Endothelial cell (in vitro differentiated cells): ENCODE results near the gene GGA3. TPM values are rescaled to one million over a fixed set of nuclear protein-coding genes. Genes with fewer than 3 reads are reported as not detected.

Source experiments
- DNase-seq: peaks from one replicate; pipeline ENCODE4 v3.0.0; 2021; ENCODE audit warnings: low spot score
- H3K27ac Mint-ChIP-seq: one replicate; pipeline ENCODE4 v1.8.0; 2021; ENCODE audit warnings: mixed read lengths, inconsistent platforms; ENCODE audit not compliant: unreplicated experiment
- H3K27me3 Mint-ChIP-seq: one replicate; pipeline ENCODE4 v1.8.0; 2021; ENCODE audit warnings: mild to moderate bottlenecking, moderate library complexity, mixed read lengths, inconsistent platforms; ENCODE audit not compliant: unreplicated experiment
- H3K36me3 Mint-ChIP-seq: one replicate; pipeline ENCODE4 v1.8.0; 2021; ENCODE audit warnings: mild to moderate bottlenecking, low read depth, mixed read lengths, inconsistent platforms; ENCODE audit not compliant: unreplicated experiment
- H3K4me1 Mint-ChIP-seq: one replicate; pipeline ENCODE4 v1.8.0; 2021; ENCODE audit warnings: mild to moderate bottlenecking, mixed read lengths, inconsistent platforms; ENCODE audit not compliant: unreplicated experiment
- H3K4me3 Mint-ChIP-seq: one replicate; pipeline ENCODE4 v1.8.0; 2021; ENCODE audit warnings: mild to moderate bottlenecking, mixed read lengths, inconsistent platforms; ENCODE audit not compliant: unreplicated experiment
- H3K9me3 Mint-ChIP-seq: one replicate; pipeline ENCODE4 v1.8.0; 2021; ENCODE audit warnings: mixed read lengths, inconsistent platforms; ENCODE audit not compliant: unreplicated experiment
- CTCF ChIP-seq: fragments of 200-600 bp; sonication (generic); IDR thresholded peaks from one replicate; pipeline ENCODE4 v1.5.0; 2021; ENCODE audit warnings: antibody characterized with exemption; ENCODE audit not compliant: unreplicated experiment
- total RNA-seq: library from RNA; stranded (reverse); fragmentation: NEBNext Ultra II Directional; extraction: Animal tissue kit (Norgen Biotek cat#: 25700); gene quantifications from one replicate; pipeline ENCODE4 v1.2.1, GENCODE V29; 2021; ENCODE audit not compliant: unreplicated experiment

Gene GGA3
- total RNA-seq, 1 donor from 2014 or later, result 60.8 TPM

- H3K4me3 Mint-ChIP-seq, result no peak overlapping the region
- no peak overlapping the region for H3K27ac Mint-ChIP-seq
- DNase-seq, result no peak
- H3K36me3 Mint-ChIP-seq, result no peaks in the 10 kb centered on the region
- peaks cover 12% of the 10 kb centered on the region for H3K4me1 Mint-ChIP-seq
- H3K9me3 Mint-ChIP-seq, result no peaks in the 10 kb centered on the region
- H3K27me3 Mint-ChIP-seq, result no peaks in the 10 kb centered on the region
- no peak for TF ChIP-seq CTCF
Measured at GRCh38 chr17:75277664-75278071, 16.3 kb upstream of the GGA3 start.

GRCh38 chr17:75273977-75274708, 12.7 kb upstream of the GGA3 start:
- no peak for TF ChIP-seq CTCF
- Mint-ChIP-seq H3K36me3 (no peaks in the 10 kb centered on the region), H3K4me3 (peak overlapping the region; percentile 44), H3K4me1 (peaks cover 21% of the 10 kb centered on the region), H3K27ac (peak overlapping the region; percentile 26), H3K9me3 (no peaks in the 10 kb centered on the region), H3K27me3 (no peaks in the 10 kb centered on the region)
- no peak for DNase-seq

- Mint-ChIP-seq H3K4me3 (no peak overlapping the region), H3K36me3 (no peaks in the 10 kb centered on the region), H3K27me3 (no peaks in the 10 kb centered on the region), H3K4me1 (peaks cover 31% of the 10 kb centered on the region), H3K9me3 (no peaks in the 10 kb centered on the region), H3K27ac (no peak overlapping the region)
- no peak for DNase-seq
- no peak for TF ChIP-seq CTCF
Measured at GRCh38 chr17:75272848-75273184, 11.4 kb upstream of the GGA3 start.

- Mint-ChIP-seq H3K4me1 (peaks cover 36% of the 10 kb centered on the region), H3K9me3 (no peaks in the 10 kb centered on the region), H3K27ac (no peak overlapping the region), H3K4me3 (peak overlapping the region; percentile 77), H3K36me3 (no peaks in the 10 kb centered on the region), H3K27me3 (no peaks in the 10 kb centered on the region)
- DNase-seq, result no peak
- no peak for TF ChIP-seq CTCF
Measured at GRCh38 chr17:75271955-75272847, 10.8 kb upstream of the GGA3 start.
